Activated T-helper 17 cell treated with anti-CD3 and anti-CD28 coated beads, Interleukin-2, amount 50 U/mL, for 72 hours (primary cell): ENCODE measurements around the gene IGFBP2. TPM values are rescaled to one million over a fixed set of nuclear protein-coding genes. Genes with fewer than 3 reads are reported as not detected.

Source experiments
- ATAC-seq: fragments of 150-1000 bp; cut with Tn5 transposase; replicated peaks from 2 replicates; pipeline ENCODE4 v1.10.0; 2021; ENCODE audit warnings: mild to moderate bottlenecking, moderate library complexity
- H3K27ac Mint-ChIP-seq: one replicate; pipeline ENCODE4 v1.8.0; 2022; ENCODE audit warnings: mixed read lengths
- H3K27me3 Mint-ChIP-seq: one replicate; pipeline ENCODE4 v1.8.0; 2022; ENCODE audit warnings: mixed read lengths
- H3K36me3 Mint-ChIP-seq: one replicate; pipeline ENCODE4 v1.8.0; 2022; ENCODE audit warnings: low read depth, mild to moderate bottlenecking, mixed read lengths
- H3K4me1 Mint-ChIP-seq: one replicate; pipeline ENCODE4 v1.8.0; 2022; ENCODE audit warnings: mixed read lengths
- H3K4me3 Mint-ChIP-seq: one replicate; pipeline ENCODE4 v1.8.0; 2022; ENCODE audit warnings: mild to moderate bottlenecking, mixed read lengths
- H3K9me3 Mint-ChIP-seq: one replicate; pipeline ENCODE4 v1.8.0; 2022; ENCODE audit warnings: mixed read lengths
- total RNA-seq, 2 donors: library from RNA; stranded (reverse); gene quantifications; one replicate each; pipeline ENCODE4 v1.2.3, GENCODE V29; 2022

The IGFBP2 gene
- total RNA-seq, 2 donors from 2014 or later, result 0.32 TPM; not detected in 1

DNA sequence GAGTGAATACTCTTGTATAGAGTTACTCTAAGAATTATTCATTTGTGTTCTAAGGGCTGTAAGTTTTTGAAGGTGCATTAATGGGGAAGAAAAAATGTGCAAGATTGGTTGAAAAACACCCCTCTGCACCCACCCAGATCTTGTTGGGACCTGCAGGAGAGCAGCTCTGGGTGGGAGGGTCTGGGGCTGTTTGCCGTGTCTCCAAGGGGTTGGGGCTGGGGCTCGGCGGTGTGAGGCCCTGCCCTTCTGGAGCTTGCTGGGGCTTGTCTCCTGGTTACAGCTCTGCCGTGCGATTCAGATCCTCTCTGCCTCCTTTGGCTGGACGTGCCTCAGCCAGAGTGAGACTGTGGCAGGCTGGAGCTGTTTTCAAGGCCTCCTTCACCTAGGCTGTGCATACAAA, 26.1 kb downstream of the IGFBP2 start:
- no peak overlapping the region for H3K27ac Mint-ChIP-seq
- H3K27me3 Mint-ChIP-seq, result peaks cover 5% of the 10 kb centered on the region
- no peak for ATAC-seq
- H3K36me3 Mint-ChIP-seq, result no peaks in the 10 kb centered on the region
- H3K4me1 Mint-ChIP-seq, result no peaks in the 10 kb centered on the region
- no peaks in the 10 kb centered on the region for H3K9me3 Mint-ChIP-seq
- no peak overlapping the region for H3K4me3 Mint-ChIP-seq

DNA sequence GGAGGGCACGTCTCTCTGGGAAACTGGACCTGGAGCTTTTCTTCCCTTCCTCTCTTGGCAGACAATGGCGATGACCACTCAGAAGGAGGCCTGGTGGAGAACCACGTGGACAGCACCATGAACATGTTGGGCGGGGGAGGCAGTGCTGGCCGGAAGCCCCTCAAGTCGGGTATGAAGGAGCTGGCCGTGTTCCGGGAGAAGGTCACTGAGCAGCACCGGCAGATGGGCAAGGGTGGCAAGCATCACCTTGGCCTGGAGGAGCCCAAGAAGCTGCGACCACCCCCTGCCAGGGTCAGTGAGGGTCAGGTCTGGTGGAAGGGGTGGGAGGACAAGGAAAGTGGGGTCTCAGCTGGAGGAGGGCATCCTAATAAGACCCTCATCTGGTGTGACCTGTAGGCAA, 27.3 kb downstream of the IGFBP2 start:
- no peak overlapping the region for H3K4me3 Mint-ChIP-seq
- H3K36me3 Mint-ChIP-seq, result no peaks in the 10 kb centered on the region
- no peak for ATAC-seq
- H3K27ac Mint-ChIP-seq, result no peak overlapping the region
- no peaks in the 10 kb centered on the region for H3K9me3 Mint-ChIP-seq
- peaks cover 5% of the 10 kb centered on the region for H3K27me3 Mint-ChIP-seq
- no peaks in the 10 kb centered on the region for H3K4me1 Mint-ChIP-seq

DNA sequence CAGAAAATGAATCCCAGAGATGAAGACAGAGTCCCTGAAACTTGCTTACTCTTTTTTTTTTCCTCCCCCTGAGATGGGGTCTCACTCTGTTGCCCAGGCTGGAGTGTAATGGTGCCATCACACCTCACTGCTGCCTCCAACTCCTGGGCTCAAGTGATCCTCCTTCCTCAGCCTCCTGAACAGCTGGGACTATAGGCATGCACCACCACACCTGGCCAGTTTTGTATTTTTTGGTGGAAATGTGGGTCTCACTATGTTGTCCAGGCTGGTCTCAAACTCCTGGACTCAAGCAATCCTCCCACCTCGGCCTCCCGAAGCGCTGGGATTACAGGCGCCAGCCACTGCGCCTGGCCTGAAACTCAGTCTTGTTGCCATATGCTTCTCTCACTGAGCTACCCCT, 27.8 kb downstream of the IGFBP2 start:
- H3K36me3 Mint-ChIP-seq, result no peaks in the 10 kb centered on the region
- no peaks in the 10 kb centered on the region for H3K9me3 Mint-ChIP-seq
- H3K4me3 Mint-ChIP-seq, result no peak overlapping the region
- peaks cover 5% of the 10 kb centered on the region for H3K27me3 Mint-ChIP-seq
- H3K4me1 Mint-ChIP-seq, result no peaks in the 10 kb centered on the region
- no peak overlapping the region for H3K27ac Mint-ChIP-seq
- no peak for ATAC-seq

DNA sequence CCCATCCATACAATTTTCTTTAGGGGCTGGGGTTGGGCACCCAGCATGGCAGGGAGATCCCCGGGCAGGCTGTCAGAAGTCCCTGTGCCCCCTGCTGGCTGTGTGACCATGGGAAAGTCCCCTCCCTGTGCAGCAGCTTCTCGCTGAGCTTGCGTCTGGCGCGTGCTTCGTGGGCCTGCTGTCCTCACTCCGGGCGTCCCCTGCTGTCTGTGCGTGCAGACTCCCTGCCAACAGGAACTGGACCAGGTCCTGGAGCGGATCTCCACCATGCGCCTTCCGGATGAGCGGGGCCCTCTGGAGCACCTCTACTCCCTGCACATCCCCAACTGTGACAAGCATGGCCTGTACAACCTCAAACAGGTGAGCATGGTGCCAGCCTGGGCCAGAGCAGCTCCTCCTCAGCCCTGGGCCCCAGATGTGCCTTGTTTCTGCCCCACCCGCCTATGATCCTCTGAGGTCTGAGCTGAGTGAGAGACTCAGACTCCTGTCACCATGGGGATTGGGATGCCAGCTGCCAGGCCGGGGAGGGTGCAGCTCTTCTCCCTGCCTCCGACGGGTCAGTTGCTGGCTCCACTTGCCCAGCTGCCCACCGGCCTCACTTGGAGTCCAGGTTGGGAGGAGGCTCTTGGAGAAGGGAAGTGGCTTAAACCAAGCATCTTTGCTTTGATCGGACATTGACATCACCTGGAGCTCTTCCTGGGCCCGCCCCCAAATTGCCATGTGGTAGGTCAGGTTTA, 28.6 kb downstream of the IGFBP2 start:
- H3K4me1 Mint-ChIP-seq, result no peaks in the 10 kb centered on the region
- no peaks in the 10 kb centered on the region for H3K36me3 Mint-ChIP-seq
- no peaks in the 10 kb centered on the region for H3K9me3 Mint-ChIP-seq
- no peak for ATAC-seq
- H3K27me3 Mint-ChIP-seq, result peaks cover 5% of the 10 kb centered on the region
- no peak overlapping the region for H3K4me3 Mint-ChIP-seq
- no peak overlapping the region for H3K27ac Mint-ChIP-seq

DNA sequence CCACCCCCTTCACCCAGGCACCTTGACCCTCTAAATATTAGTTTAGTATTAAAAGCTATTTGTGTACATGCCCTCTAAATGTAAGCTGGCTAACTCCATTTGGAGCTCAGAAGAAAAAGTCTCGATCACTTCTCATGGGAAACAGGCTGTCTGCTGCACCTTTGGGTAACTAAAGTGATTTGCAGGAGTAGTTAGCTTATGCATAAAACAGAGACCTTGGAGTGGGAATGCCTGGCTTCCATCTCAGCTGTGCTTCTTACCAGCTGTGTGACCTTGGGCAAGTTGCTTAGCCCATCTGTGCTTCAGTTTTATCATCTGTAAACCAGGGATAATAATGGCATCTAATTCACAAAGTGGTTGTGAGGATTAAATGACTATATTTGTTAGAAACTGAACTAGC, 29.9 kb downstream of the IGFBP2 start:
- no peaks in the 10 kb centered on the region for H3K4me1 Mint-ChIP-seq
- ATAC-seq, result no peak

DNA sequence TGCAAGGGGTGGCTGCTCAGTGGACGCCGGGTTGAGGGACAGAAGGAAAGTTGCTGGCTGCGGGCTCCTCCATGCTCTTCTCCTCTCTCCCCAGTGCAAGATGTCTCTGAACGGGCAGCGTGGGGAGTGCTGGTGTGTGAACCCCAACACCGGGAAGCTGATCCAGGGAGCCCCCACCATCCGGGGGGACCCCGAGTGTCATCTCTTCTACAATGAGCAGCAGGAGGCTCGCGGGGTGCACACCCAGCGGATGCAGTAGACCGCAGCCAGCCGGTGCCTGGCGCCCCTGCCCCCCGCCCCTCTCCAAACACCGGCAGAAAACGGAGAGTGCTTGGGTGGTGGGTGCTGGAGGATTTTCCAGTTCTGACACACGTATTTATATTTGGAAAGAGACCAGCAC, 30.6 kb downstream of the IGFBP2 start:
- H3K27me3 Mint-ChIP-seq, result peaks cover 9% of the 10 kb centered on the region
- no peak for ATAC-seq
- H3K9me3 Mint-ChIP-seq, result no peaks in the 10 kb centered on the region
- H3K4me1 Mint-ChIP-seq, result no peaks in the 10 kb centered on the region
- no peaks in the 10 kb centered on the region for H3K36me3 Mint-ChIP-seq
- no peak overlapping the region for H3K4me3 Mint-ChIP-seq
- H3K27ac Mint-ChIP-seq, result no peak overlapping the region

More for the DNA sequence above, 29.9 kb downstream of the IGFBP2 start:
- Mint-ChIP-seq H3K4me3 (no peak overlapping the region), H3K9me3 (no peaks in the 10 kb centered on the region), H3K27ac (no peak overlapping the region), H3K27me3 (peaks cover 6% of the 10 kb centered on the region), H3K36me3 (no peaks in the 10 kb centered on the region)

DNA sequence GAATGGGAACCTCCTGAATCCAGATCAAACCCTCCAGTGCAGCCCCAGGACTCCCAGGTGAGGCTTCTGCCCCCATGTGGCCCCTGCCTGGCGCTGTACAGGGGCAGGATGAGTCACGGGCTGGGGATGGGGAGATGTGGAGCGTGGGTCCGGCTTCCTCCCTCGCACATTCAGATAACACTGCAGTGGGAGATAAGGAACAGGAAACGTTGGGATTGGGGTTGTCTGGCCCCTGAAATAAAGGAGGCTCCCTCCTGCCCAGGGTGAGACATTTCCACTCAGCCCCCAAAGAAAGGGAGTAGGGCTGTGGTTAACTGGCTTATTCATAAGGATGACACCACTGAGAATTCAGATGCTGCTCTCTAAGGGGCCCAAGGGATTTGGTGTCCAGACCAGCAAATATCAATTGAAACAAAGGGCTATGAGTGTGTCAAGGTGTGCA, 31.4 kb downstream of the IGFBP2 start:
- ATAC-seq, result no peak
- Mint-ChIP-seq H3K4me3 (no peak overlapping the region), H3K9me3 (no peaks in the 10 kb centered on the region)

DNA sequence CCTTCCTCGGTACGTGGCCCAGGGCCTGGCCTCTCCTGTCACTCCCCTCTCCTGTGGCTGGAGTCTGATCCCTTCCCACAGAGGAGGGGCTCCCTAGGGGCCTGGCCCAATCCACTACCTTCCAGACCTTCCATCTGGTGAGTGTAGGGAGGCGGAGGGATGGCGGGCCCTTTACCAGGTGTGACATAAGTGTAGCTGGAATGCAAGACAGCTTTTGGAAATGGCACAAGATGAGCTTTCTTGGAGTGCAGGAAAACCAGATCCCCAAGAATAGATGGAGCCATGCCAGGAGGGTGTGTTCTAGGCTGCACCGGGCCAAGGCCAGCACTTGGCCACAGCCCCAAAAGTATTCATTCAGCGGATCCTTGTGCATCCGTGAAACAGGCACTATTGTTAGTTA, 32.0 kb downstream of the IGFBP2 start:
- Mint-ChIP-seq H3K27me3 (peaks cover 23% of the 10 kb centered on the region), H3K9me3 (no peaks in the 10 kb centered on the region), H3K4me3 (no peak overlapping the region), H3K36me3 (no peaks in the 10 kb centered on the region), H3K4me1 (no peaks in the 10 kb centered on the region), H3K27ac (no peak overlapping the region)
- ATAC-seq, result no peak

More for the DNA sequence above, 31.4 kb downstream of the IGFBP2 start:
- H3K36me3 Mint-ChIP-seq, result no peaks in the 10 kb centered on the region
- peaks cover 17% of the 10 kb centered on the region for H3K27me3 Mint-ChIP-seq
- H3K4me1 Mint-ChIP-seq, result no peaks in the 10 kb centered on the region
- H3K27ac Mint-ChIP-seq, result no peak overlapping the region

DNA sequence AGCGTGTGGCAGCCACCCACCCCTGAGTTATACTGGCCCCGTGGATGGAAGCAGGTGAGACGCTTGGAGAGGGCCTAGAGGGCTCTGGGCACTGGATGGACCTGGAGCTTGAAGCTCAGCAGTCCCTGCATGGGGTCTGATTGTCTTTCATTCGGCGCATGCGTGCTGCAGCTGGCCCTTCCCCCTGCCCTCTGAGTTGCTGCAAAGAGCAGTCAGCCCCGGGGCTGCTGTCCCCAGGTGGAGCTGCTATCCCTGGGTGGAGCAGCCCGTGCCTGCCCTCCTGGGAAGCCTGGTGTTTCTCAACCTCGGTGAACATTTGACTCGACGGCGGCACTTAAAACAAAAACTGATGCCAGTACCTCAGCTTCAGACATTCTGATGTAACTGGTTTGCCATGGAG, 32.5 kb downstream of the IGFBP2 start:
- Mint-ChIP-seq H3K4me3 (no peak overlapping the region), H3K27me3 (peaks cover 26% of the 10 kb centered on the region), H3K27ac (no peak overlapping the region), H3K4me1 (no peaks in the 10 kb centered on the region), H3K9me3 (no peaks in the 10 kb centered on the region), H3K36me3 (no peaks in the 10 kb centered on the region)
- no peak for ATAC-seq

DNA sequence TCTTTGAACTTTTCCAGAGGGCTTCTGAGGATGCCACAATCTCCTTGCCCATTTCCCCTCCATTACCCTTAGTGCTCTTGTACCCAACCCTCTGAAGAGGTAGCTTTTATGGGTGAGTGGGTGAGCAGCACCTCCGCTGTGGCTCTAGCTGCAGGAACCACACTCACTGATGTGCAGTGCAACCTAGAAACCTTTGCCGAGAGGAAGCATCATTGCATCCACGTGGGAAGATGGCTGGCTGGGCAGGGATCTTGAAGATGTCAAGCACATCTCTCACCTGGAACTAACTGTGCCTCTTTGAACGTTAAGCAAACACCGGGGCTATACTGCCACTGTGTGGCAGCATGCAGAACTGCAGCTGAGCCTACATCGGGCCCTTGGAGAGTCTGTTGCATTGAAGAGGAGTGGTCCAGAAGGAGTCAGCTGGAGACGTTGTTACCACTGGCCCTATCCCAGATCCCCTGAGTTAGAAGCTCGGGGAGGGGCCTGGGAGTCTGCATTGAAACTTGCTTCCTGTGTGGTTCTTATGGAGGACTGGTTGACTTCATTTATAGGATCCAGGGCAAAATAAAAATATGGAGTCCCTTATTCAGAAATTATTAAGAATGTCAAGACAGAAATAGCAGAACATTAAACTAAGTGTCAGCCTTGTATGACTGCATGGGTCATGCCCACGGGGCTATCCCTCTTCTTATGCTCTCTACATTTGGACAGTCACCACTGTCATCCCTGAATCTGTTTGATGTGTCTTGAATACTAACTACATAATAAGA, 33.4 kb downstream of the IGFBP2 start:
- peak; percentile 82 for ATAC-seq
- H3K36me3 Mint-ChIP-seq, result no peaks in the 10 kb centered on the region
- H3K27me3 Mint-ChIP-seq, result peaks cover 26% of the 10 kb centered on the region
- H3K27ac Mint-ChIP-seq, result no peak overlapping the region
- no peaks in the 10 kb centered on the region for H3K4me1 Mint-ChIP-seq
- H3K4me3 Mint-ChIP-seq, result no peak overlapping the region
- H3K9me3 Mint-ChIP-seq, result no peaks in the 10 kb centered on the region

DNA sequence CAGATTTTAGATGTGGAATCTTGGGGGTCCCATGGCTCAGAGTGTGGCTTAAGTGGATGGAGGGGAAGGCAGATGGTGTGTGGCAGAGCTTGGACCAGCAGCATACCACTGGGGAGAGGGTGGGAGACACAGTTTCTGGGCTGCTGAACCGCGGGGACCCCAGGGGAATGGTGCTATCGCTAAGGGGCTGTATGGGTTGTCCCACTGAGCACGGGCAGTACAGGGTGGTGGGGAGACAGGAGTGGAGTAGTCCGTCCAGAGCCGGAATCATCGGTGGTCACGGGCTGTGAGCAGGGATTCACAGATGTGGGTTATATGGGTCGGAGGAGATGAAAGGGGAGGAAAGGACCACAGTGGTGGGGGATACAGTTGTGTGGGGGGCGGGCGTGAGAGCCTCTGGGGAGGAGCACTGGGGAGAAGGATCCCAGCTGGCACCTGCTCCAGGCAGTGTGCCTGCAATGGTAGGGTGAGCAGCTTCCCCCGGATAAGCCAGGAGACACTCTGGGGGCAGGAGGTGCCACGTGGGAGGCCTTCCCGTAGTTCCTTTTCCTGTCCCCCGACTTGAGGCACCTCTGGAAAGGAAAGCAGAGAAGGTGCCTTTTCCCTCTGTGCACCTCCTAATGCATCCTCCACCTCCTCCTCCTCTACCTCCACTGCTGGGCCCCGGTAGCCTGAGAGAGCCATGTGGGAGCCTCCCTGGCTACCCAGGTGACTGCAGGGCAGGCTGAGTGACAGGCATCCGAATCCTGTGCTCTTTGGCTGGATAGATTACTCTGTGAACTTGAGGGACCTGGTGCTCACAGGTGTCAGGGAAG, 37.3 kb downstream of the IGFBP2 start:
- no peak overlapping the region for H3K4me3 Mint-ChIP-seq
- ATAC-seq, result no peak
- H3K27ac Mint-ChIP-seq, result no peak overlapping the region
- H3K27me3 Mint-ChIP-seq, result peaks cover 30% of the 10 kb centered on the region
- H3K9me3 Mint-ChIP-seq, result no peaks in the 10 kb centered on the region
- H3K36me3 Mint-ChIP-seq, result no peaks in the 10 kb centered on the region
- H3K4me1 Mint-ChIP-seq, result no peaks in the 10 kb centered on the region

DNA sequence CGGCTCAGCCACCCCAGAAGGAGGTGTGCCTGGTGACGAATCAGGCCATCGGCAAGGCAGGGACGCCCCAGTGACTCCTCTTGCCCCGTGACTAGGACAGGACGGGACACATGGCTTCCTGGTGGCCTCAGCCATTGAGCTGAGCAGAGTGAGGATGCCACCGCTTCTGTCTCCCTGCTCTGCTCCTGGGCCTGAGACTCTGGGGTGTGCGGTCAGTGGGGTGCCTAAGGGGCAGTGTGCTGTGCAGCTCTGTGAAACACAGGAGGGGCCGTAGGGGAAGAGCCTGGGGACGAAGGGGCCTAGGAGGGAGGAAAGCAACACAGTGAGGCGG, 37.8 kb downstream of the IGFBP2 start:
- Mint-ChIP-seq H3K27me3 (peaks cover 30% of the 10 kb centered on the region), H3K4me1 (no peaks in the 10 kb centered on the region), H3K9me3 (no peaks in the 10 kb centered on the region), H3K27ac (no peak overlapping the region), H3K4me3 (no peak overlapping the region), H3K36me3 (no peaks in the 10 kb centered on the region)
- no peak for ATAC-seq

DNA sequence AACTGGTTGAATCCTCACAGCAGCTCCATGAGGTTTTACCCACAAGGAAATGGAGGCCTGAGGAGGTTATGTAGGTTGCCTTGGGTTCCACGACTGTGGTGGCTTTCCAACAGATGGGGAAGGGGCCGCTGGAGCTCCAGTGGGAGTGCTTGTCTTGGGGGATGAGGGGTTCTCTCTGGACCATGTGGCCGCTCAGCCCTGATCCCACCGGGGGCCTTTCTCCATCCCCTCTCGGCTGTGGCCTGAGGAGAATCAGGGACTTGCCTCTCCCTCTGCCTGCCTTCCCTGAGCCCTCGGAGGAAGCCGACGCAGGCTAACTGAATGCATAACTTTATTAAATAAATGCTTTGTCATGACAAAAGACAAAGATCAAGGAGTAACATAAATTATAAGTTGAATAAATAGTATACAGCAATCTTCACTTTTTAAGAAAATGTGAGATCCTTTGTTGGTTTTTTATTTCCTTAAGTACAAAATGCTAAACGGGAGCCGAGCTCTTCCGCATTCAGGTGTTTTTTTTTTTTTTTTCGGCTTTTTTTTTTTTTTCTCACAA, 38.6 kb downstream of the IGFBP2 start:
- H3K4me3 Mint-ChIP-seq, result no peak overlapping the region
- no peaks in the 10 kb centered on the region for H3K4me1 Mint-ChIP-seq
- no peaks in the 10 kb centered on the region for H3K9me3 Mint-ChIP-seq
- H3K27me3 Mint-ChIP-seq, result peaks cover 30% of the 10 kb centered on the region
- no peaks in the 10 kb centered on the region for H3K36me3 Mint-ChIP-seq
- no peak overlapping the region for H3K27ac Mint-ChIP-seq
- no peak for ATAC-seq

DNA sequence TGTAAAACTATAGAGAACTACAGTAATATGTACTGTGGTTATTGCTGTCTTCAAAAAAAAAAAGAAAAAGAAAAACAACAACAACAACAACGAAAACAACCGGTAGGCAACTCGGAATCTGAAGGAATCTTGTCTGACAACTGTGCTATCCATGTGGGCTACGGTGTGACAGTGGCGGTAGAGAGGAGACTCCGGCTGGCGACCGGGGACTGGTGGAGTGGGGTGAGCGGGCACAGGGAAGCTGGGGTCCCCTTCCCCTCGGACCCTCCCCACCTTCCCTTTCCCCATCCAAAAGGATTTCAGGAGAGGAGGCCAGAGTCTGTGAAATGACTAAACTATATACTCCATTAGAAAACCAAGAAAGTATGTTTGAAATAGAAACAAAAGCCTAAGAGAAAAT, 39.2 kb downstream of the IGFBP2 start:
- no peaks in the 10 kb centered on the region for H3K9me3 Mint-ChIP-seq
- H3K4me1 Mint-ChIP-seq, result no peaks in the 10 kb centered on the region
- H3K36me3 Mint-ChIP-seq, result no peaks in the 10 kb centered on the region
- H3K27ac Mint-ChIP-seq, result no peak overlapping the region
- H3K4me3 Mint-ChIP-seq, result no peak overlapping the region
- H3K27me3 Mint-ChIP-seq, result peaks cover 30% of the 10 kb centered on the region
- no peak for ATAC-seq
